GM12875 (cell line): ENCODE results near the gene CENPU.

Experiments used
- H3K4me3 ChIP-seq: one replicate; pipeline ENCODE4 v1.5.1; 2011; ENCODE audit warnings: low read depth, low read length, control low read depth
- TF ChIP-seq, protein P1 (sequence below): IDR thresholded peaks from 2 replicates; pipeline ENCODE4 v1.5.1; 2011; ENCODE audit warnings: low read depth, mild to moderate bottlenecking, control low read depth, inconsistent platforms, low read length, moderate library complexity, borderline replicate concordance; ENCODE audit not compliant: insufficient read depth

The CENPU gene

DNA sequence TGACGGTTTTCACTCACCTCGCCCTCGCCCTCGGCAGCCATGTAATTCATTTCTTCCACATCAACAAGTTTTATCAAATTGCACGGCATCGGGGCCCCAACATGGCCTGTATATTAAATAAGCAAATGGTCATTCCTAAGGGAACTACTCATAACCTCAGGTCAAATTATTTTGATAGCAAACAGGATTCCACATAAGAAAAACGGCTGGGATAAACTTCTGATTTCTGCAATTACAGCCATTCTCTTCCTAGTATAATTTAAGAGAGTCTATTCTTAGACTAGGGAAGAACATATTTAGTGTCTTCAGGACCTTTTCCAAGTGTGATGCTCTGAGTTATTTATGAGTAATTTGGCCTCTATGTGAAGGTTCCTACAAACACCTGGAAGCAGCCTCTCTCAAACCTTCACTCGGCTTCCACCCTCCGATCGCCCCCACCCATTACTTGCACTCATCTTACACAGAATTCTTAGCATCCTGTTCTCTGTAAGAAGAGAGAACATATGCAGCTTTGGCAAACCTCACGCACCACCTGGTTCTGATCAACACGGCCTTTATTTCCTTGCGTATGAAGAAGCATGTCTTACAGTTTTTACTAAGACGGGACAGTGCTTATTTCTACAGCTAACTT is 29.4 kb upstream of the CENPU start:
- no peak overlapping the region for H3K4me3 ChIP-seq
- TF ChIP-seq, protein P1, sequence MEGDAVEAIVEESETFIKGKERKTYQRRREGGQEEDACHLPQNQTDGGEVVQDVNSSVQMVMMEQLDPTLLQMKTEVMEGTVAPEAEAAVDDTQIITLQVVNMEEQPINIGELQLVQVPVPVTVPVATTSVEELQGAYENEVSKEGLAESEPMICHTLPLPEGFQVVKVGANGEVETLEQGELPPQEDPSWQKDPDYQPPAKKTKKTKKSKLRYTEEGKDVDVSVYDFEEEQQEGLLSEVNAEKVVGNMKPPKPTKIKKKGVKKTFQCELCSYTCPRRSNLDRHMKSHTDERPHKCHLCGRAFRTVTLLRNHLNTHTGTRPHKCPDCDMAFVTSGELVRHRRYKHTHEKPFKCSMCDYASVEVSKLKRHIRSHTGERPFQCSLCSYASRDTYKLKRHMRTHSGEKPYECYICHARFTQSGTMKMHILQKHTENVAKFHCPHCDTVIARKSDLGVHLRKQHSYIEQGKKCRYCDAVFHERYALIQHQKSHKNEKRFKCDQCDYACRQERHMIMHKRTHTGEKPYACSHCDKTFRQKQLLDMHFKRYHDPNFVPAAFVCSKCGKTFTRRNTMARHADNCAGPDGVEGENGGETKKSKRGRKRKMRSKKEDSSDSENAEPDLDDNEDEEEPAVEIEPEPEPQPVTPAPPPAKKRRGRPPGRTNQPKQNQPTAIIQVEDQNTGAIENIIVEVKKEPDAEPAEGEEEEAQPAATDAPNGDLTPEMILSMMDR = no peak

DNA sequence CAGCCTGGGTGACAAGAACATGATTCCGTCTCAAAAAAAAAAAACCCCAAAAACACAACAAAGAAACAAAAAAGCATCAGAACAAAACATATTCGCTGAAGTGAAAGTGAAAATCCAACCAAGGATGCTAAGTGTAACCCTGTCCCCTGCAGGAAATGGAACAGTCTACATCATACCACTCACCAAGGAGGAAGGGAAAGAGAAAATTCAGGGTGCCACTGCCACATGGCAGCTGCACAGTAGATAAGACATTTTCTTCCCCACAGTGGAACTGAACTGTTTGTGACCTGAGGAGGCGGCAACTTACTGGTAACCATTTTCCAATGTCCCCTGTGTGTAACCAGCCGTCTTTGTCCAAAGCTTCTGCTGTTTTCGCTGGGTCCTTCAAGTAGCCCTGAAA is 28.2 kb upstream of the CENPU start:
- TF ChIP-seq, protein P1 = no peak

DNA sequence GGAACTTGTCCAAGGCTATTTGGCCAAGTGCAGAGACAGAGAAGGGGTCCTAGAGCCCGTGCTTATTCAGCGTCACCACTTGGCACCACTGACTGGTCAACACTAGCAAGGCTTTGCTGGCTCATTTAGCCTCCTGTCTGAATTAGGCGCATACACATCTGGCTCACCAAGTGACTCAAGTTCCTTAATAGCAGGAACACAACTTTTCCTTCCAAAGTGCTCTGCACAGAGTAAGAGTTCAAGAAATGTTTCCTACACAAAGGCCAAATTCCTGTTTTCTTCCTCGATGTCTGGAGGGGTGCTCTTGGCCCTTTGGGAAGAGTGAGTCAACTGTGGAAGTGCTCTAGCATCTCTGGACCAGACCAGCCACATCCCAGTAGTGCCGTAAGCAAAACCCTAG is 26.8 kb upstream of the CENPU start:
- H3K4me3 ChIP-seq = no peak overlapping the region
- TF ChIP-seq, protein P1 = no peak

More for the DNA sequence above, 28.2 kb upstream of the CENPU start:
- no peak overlapping the region for H3K4me3 ChIP-seq

DNA sequence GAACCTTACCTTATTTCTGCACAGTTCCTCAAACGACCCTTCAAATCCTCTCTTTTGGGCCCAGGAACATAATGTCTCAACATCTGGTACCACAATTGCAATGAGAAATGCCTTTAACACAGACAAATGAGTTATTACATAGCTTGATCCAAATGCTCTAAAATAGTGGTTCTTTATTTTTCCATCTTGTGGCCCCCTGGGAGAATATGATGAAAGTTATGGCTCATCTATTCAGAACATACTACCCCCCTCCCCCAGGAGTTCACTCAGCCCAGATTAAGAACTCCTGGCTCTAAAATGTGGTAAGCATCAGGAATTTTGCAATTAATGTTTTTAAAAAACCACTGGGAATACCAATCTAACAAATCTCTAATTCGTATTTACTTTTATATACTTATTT is 23.9 kb upstream of the CENPU start:
- TF ChIP-seq, protein P1 = no peak

DNA sequence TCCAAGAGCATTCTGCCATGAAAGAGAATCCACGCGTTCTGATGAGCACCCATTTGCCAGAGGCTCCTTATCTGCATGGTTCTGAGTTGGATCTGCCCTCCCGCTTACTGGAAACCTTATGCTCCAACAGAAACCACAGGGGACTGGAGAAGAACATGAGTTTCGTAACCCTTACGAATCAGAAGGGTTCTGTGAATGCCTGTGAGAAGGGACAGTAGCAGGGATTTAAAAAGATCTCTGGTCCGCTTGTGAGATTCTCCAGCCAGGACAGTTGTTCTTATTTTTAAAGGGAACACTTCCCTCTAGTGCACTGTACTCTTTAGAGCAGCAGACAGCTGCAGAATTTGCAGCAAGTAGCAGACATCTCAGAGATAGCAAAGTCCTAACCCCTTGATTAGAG is 22.5 kb upstream of the CENPU start:
- TF ChIP-seq, protein P1 = no peak
- H3K4me3 ChIP-seq = no peak overlapping the region

More for the DNA sequence above, 23.9 kb upstream of the CENPU start:
- H3K4me3 ChIP-seq = no peak overlapping the region

DNA sequence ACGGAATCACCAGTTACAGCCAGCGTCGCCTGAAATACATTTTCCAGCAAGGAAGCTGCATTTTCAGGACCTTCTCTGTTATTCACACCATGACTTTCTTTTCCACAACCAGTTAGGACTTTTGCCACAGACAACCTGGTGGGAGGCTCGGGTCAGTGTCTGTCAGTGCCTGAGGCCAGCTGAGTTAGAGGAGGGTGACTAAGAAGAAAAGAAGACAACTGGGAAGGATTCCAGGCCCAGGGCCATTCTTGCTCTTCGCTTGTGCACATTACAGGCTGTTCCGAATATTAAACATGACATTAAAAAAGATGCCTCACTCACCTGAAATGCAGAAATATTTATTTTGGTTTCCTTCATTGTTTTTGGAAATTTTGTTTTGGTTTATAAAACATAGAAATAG is 21.4 kb upstream of the CENPU start:
- no peak overlapping the region for H3K4me3 ChIP-seq
- TF ChIP-seq, protein P1 = no peak

DNA sequence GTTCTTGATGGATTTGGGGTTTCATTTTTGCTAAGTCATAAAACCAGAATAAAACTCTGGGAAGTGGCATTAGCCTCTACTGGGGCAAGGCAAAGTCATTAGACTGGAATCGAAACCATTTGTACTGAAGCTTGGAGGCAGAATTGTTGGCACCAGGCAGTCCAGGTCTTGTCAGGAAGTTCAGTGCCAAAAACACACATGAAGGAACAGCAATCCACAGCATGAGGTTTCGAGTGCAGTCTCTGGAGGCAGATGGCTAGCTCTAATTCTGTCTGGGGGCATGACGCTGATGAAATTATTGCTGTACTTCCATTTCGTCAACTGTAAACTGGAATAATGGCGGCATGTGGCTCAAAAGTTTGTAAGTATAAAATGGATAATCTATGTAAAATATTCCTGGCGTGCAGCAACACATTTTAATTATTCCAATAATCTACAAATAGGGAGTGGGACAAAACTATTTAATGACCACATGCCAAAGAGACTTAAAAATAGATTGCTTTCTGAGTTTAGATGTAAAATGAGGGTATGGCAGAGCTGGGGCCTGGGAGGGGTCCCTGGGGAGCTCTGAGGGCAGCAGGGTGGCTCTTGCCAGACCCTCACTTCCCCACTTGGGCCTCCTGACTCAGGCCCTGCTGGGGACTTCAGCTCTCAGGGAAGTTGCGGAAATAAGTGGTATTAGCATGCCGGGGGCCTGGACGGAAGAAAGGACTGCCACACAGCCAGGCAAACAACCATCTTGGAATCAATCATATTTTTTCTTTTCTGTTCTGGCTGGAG is 18.8 kb upstream of the CENPU start:
- no peak overlapping the region for H3K4me3 ChIP-seq
- TF ChIP-seq, protein P1 = no peak
